ENCODE results near the gene GNAZ.

The GNAZ gene

GRCh38 chr22:23075525-23076216, 5.4 kb downstream of the GNAZ start:
- no peaks in the 10 kb centered on the region for H3K36me3 ChIP-seq (replicated peaks; ENCODE audit: insufficient read depth, low read length)
- no peaks in the 10 kb centered on the region for H3K27me3 ChIP-seq (replicated peaks; ENCODE audit: insufficient read depth, low read length)
- no peak overlapping the region for H3K4me2 ChIP-seq (ENCODE audit: low read depth, low read length)
- no peaks in the 10 kb centered on the region for H3K9me3 ChIP-seq (replicated peaks; ENCODE audit: insufficient read depth, low read length)
- DNase-seq, result no peak
- H3K4me1 ChIP-seq (ENCODE audit: low read length), result no peaks in the 10 kb centered on the region
- H3K9ac ChIP-seq (ENCODE audit: low read length), result no peak overlapping the region
- H3K4me3 ChIP-seq (ENCODE audit: low read length), result no peak overlapping the region
- H4K20me1 ChIP-seq (ENCODE audit: insufficient read depth, low read length), result no peaks in the 10 kb centered on the region
- no peak overlapping the region for H3K27ac ChIP-seq (ENCODE audit: low read length)
- H3K79me2 ChIP-seq (ENCODE audit: low read length), result peaks cover 8% of the 10 kb centered on the region; the same call in 1 of the 2 replicates
- H2AFZ ChIP-seq (ENCODE audit: low read length), result no peak overlapping the region
- no peaks in the 10 kb centered on the region for H3F3A ChIP-seq (ENCODE audit: insufficient read depth, low read length)
- H3K9me2 ChIP-seq (replicated peaks; ENCODE audit: insufficient read depth, low read length), result no peaks in the 10 kb centered on the region
- TF ChIP-seq CTCF (IDR thresholded peaks at IDR 0.05; ENCODE audit: low read length), result no peak

DNA sequence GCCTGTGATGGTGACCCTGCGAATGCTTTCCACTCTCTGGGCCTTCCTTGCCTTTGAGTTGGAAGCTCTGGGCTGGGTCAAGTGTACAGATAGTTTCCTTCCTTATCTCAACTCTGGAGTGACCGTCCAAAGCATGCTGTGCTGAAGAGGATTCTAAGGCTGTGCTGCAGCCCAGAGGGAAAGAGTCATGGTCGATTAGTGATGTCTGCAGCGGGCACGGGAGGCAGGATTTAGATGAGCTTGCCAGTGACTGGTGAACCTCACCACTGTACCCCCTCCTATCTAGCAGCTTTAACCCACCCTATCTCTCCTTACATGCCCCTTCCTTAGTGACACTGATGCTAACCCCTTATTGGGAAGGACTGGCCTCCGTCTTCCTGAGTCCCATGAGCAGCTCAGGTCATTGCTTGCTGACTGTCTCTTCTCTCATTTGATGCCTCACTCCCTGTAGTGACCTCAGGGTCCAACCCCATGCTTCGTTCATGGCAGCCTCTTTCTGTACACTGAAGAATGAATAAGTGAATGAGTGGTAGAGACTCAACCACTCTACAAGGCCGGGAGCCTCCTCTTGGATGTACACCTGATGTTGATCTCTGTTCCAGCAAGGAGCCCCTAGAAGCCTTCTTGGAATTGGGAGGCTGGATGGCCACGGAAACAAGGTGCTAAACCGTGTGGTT, 6.7 kb downstream of the GNAZ start:
- TF ChIP-seq CTCF (IDR thresholded peaks at IDR 0.05; ENCODE audit: low read length) (no peak), EZH2 (optimal IDR thresholded peaks at IDR 0.05; ENCODE audit: low read depth, low read length) (no peak), EZH2phosphoT487 (IDR thresholded peaks at IDR 0.05; ENCODE audit: low read length) (no peak)
- no peaks in the 10 kb centered on the region for H3K9me3 ChIP-seq (replicated peaks; ENCODE audit: insufficient read depth, low read length)
- H3K36me3 ChIP-seq (replicated peaks; ENCODE audit: insufficient read depth, low read length), result no peaks in the 10 kb centered on the region
- H3K4me2 ChIP-seq (ENCODE audit: low read depth, low read length), result no peak overlapping the region
- H3F3A ChIP-seq (ENCODE audit: insufficient read depth, low read length), result no peaks in the 10 kb centered on the region
- no peaks in the 10 kb centered on the region for H3K4me1 ChIP-seq (ENCODE audit: low read length)
- no peak overlapping the region for H3K27ac ChIP-seq (ENCODE audit: low read length)
- H3K9ac ChIP-seq (ENCODE audit: low read length), result no peak overlapping the region
- no peaks in the 10 kb centered on the region for H3K79me2 ChIP-seq (ENCODE audit: low read length)
- DNase-seq, result no peak
- H3K27me3 ChIP-seq (replicated peaks; ENCODE audit: insufficient read depth, low read length), result no peaks in the 10 kb centered on the region
- no peak overlapping the region for H2AFZ ChIP-seq (ENCODE audit: low read length)
- no peaks in the 10 kb centered on the region for H3K9me2 ChIP-seq (replicated peaks; ENCODE audit: insufficient read depth, low read length)
- H3K4me3 ChIP-seq (ENCODE audit: low read length), result no peak overlapping the region
- no peaks in the 10 kb centered on the region for H4K20me1 ChIP-seq (ENCODE audit: insufficient read depth, low read length)

GRCh38 chr22:23077627-23078461, 7.5 kb downstream of the GNAZ start:
- TF ChIP-seq EZH2phosphoT487 (IDR thresholded peaks at IDR 0.05; ENCODE audit: low read length), result no peak
- TF ChIP-seq EZH2 (optimal IDR thresholded peaks at IDR 0.05; ENCODE audit: low read depth, low read length), result no peak
- TF ChIP-seq CTCF (IDR thresholded peaks at IDR 0.05; ENCODE audit: low read length), result no peak
- Histone ChIP-seq H3K4me1 (ENCODE audit: low read length) (no peaks in the 10 kb centered on the region), H3K27ac (ENCODE audit: low read length) (no peak overlapping the region), H4K20me1 (ENCODE audit: insufficient read depth, low read length) (no peaks in the 10 kb centered on the region), H3K9ac (ENCODE audit: low read length) (no peak overlapping the region), H3K36me3 (replicated peaks; ENCODE audit: insufficient read depth, low read length) (no peaks in the 10 kb centered on the region), H3K4me3 (ENCODE audit: low read length) (no peak overlapping the region), H3F3A (ENCODE audit: insufficient read depth, low read length) (no peaks in the 10 kb centered on the region), H3K4me2 (ENCODE audit: low read depth, low read length) (no peak overlapping the region), H3K79me2 (ENCODE audit: low read length) (no peaks in the 10 kb centered on the region), H3K9me2 (replicated peaks; ENCODE audit: insufficient read depth, low read length) (no peaks in the 10 kb centered on the region), H3K27me3 (replicated peaks; ENCODE audit: insufficient read depth, low read length) (no peaks in the 10 kb centered on the region), H3K9me3 (replicated peaks; ENCODE audit: insufficient read depth, low read length) (no peaks in the 10 kb centered on the region), H2AFZ (ENCODE audit: low read length) (no peak overlapping the region)
- no peak for DNase-seq
